NCI-H1930 (cell line): ENCODE data around the gene BTBD7.

Source experiments
- DNase-seq, 2 experiments: peaks; one replicate each; lab custom pipeline; 2025; lab: John Stamatoyannopoulos, UW

The BTBD7 gene

GRCh38 chr14:93195316-93195999 is 137.4 kb downstream of the BTBD7 start:
- DNase-seq, result no peak
